A549 (cell line): Measurements from ENCODE around the gene TRNAU1AP. TPM values are rescaled to one million over a fixed set of nuclear protein-coding genes. Genes with fewer than 3 reads are reported as not detected.

Experiments used
- ATAC-seq, 2 experiments: fragments of 200-7000 bp in 1 of 2; fragments of >200 bp in 1 of 2; cut with Nextera tagmentation in 1 of 2; cut with Tn5 transposase in 1 of 2; 3 replicates each; pipeline versions ENCODE4 v1.8.0 to v1.9.1; 2018 to 2020; ENCODE audit warnings: mild to moderate bottlenecking in 1 of 2, moderate library complexity in 1 of 2
- CTCF ChIA-PET: fragments of 300-600 bp; sonication (Branson Sonifier 250); formaldehyde crosslinking; extraction: SDS; loops from one replicate; lab custom pipeline; 2021; ENCODE audit warnings: antibody characterized with exemption, inconsistent platforms; lab: Yijun Ruan, JAX
- POLR2A ChIA-PET: fragments of 350-600 bp; formaldehyde crosslinking; extraction: SDS; loops from one replicate; lab custom pipeline; 2021; ENCODE audit warnings: antibody characterized with exemption, inconsistent platforms; lab: Yijun Ruan, JAX
- DNase-seq, 2 experiments: peaks; one replicate each; pipeline versions ENCODE4 v3.0.0 to v3.0.0-alpha.2; 2011 to 2016; ENCODE audit warnings: low read depth in 1 of 2, low spot score in 1 of 2
- FAIRE-seq: peaks from 2 replicates; lab custom pipeline; 2011; peaks lifted over from hg19 to GRCh38; lab: Jason Lieb, UNC
- H3K27ac ChIP-seq, 2 experiments: fragments of >200 bp; sonication (Bioruptor Twin); formaldehyde crosslinking; 3 replicates each; pipeline ENCODE4 v1.5.1; 2016 to 2017
- H3K4me1 ChIP-seq: fragments of >200 bp; sonication (Bioruptor Twin); formaldehyde crosslinking; 3 replicates; pipeline ENCODE4 v1.6.1; 2016
- H3K4me2 ChIP-seq: fragments of >200 bp; sonication (Bioruptor Twin); formaldehyde crosslinking; 3 replicates; pipeline ENCODE4 v1.6.1; 2016
- H3K4me3 ChIP-seq: fragments of >200 bp; sonication (Bioruptor Twin); formaldehyde crosslinking; 3 replicates; pipeline ENCODE4 v1.5.1; 2016
- H3K9me3 ChIP-seq: fragments of >200 bp; sonication (Bioruptor Twin); formaldehyde crosslinking; 3 replicates; pipeline ENCODE4 v1.6.1; 2016
- CBX8 ChIP-seq: fragments of 200-600 bp; sonication (generic); IDR thresholded peaks from 2 replicates; pipeline ENCODE4 v1.6.1; 2016
- EHF ChIP-seq: fragments of 250-450 bp; sonication (Bioruptor Pico); IDR thresholded peaks from 2 replicates; pipeline ENCODE4 v1.5.0; 2020; ENCODE audit warnings: mild to moderate bottlenecking
- EHMT2 ChIP-seq: fragments of 200-600 bp; sonication (generic); IDR thresholded peaks from 2 replicates; pipeline ENCODE4 v1.6.1; 2016; ENCODE audit warnings: antibody characterized with exemption, low read depth, mild to moderate bottlenecking, moderate library complexity
- ESRRA ChIP-seq: fragments of 150-350 bp; IDR thresholded peaks from 2 replicates; pipeline ENCODE4 v1.6.1; 2014; ENCODE audit warnings: mild to moderate bottlenecking, low read length, borderline replicate concordance
- FOSB ChIP-seq: fragments of 250-450 bp; sonication (Bioruptor Pico); IDR thresholded peaks from 2 replicates; pipeline ENCODE4 v1.5.0; 2020; ENCODE audit warnings: mild to moderate bottlenecking, moderate library complexity
- FOSL2 ChIP-seq, 2 experiments: fragments of 450-650 bp in 1 of 2; fragments of >200 bp in 1 of 2; sonication (Bioruptor Twin) in 1 of 2; formaldehyde crosslinking; IDR thresholded peaks; 2 replicates each; pipeline versions ENCODE4 v1.5.0 to v1.6.1; 2016 to 2020; ENCODE audit warnings: mild to moderate bottlenecking in 1 of 2, moderate library complexity in 1 of 2
- HDAC2 ChIP-seq: fragments of 200-600 bp; sonication (generic); IDR thresholded peaks from 2 replicates; pipeline ENCODE4 v1.6.1; 2016
- HEYL ChIP-seq: fragments of 250-450 bp; sonication (Bioruptor Pico); IDR thresholded peaks from 2 replicates; pipeline ENCODE4 v1.8.0; 2021; ENCODE audit warnings: mild to moderate bottlenecking, moderate library complexity
- HOXA7 ChIP-seq: fragments of 250-450 bp; sonication (Bioruptor Pico); IDR thresholded peaks from 2 replicates; pipeline ENCODE4 v1.5.0; 2020; ENCODE audit warnings: mild to moderate bottlenecking, moderate library complexity
- JUN ChIP-seq, 2 experiments: fragments of >200 bp; sonication (Bioruptor Twin); formaldehyde crosslinking; IDR thresholded peaks; 2 replicates in 1 of 2; 3 replicates in 1 of 2; pipeline ENCODE4 v1.6.1; 2016 to 2017
- JUNB ChIP-seq: fragments of >200 bp; sonication (Bioruptor Twin); formaldehyde crosslinking; IDR thresholded peaks from 2 replicates; pipeline ENCODE4 v1.6.1; 2016
- KDM1A ChIP-seq: fragments of 200-600 bp; sonication (generic); IDR thresholded peaks from 2 replicates; pipeline ENCODE4 v1.6.1; 2016; ENCODE audit warnings: low read depth, mild to moderate bottlenecking
- MAZ ChIP-seq: fragments of 150-350 bp; IDR thresholded peaks from 2 replicates; pipeline ENCODE4 v1.6.1; 2014; ENCODE audit warnings: antibody characterized with exemption, low read depth, low read length, borderline replicate concordance
- POLR2A ChIP-seq: IDR thresholded peaks from 2 replicates; pipeline ENCODE4 v1.6.1; 2012; ENCODE audit warnings: mild to moderate bottlenecking, low read length
- RARB ChIP-seq: fragments of 250-450 bp; sonication (Bioruptor Pico); IDR thresholded peaks from 2 replicates; pipeline ENCODE4 v1.8.0; 2021; ENCODE audit warnings: mild to moderate bottlenecking, moderate library complexity
- RFX5 ChIP-seq: fragments of 450-650 bp; IDR thresholded peaks from 2 replicates; pipeline ENCODE4 v1.7.1; 2014; ENCODE audit warnings: antibody characterized with exemption, mild to moderate bottlenecking, moderate library complexity
- SMC3 ChIP-seq: fragments of >200 bp; sonication (Bioruptor Twin); formaldehyde crosslinking; IDR thresholded peaks from 3 replicates; pipeline ENCODE4 v1.6.1; 2018; ENCODE audit warnings: inconsistent platforms
- ZC3H11A ChIP-seq: fragments of 450-650 bp; IDR thresholded peaks from 2 replicates; pipeline ENCODE4 v1.6.1; 2014; ENCODE audit warnings: antibody characterized with exemption, mild to moderate bottlenecking
- WGBS: methylation state at CpG from one replicate; pipeline ENCODE4 v1.1.6; 2017; ENCODE audit errors: missing lambda C conversion rate; 5-methylcytosine and 5-hydroxymethylcytosine counted together
- polyA plus RNA-seq, 4 experiments: library from polyadenylated mRNA; depleted of rRNA in 3 of 4; stranded (reverse); fragments of >200 nt; fragmentation: RNase III in 1 of 4; extraction: RNeasy Plus Mini Kit Qiagen cat#74134 plus additional on column Dnase treatment in 1 of 4; gene quantifications; 2 replicates in 3 of 4; 3 replicates in 1 of 4; pipeline ENCODE4 v1.2.3, GENCODE V29; 2011 to 2017
- TF ChIP-seq, protein P1 (sequence below): fragments of 150-350 bp; IDR thresholded peaks from 2 replicates; pipeline ENCODE4 v1.6.1; 2014; ENCODE audit warnings: low read depth, mild to moderate bottlenecking, low read length
- TF ChIP-seq, protein P2 (sequence below): IDR thresholded peaks from 2 replicates; pipeline ENCODE4 v1.6.1; 2012
- TF ChIP-seq, protein P3 (sequence below): IDR thresholded peaks from 2 replicates; pipeline ENCODE4 v1.6.1; 2012

Gene TRNAU1AP
- polyA plus RNA-seq, 2 of the 4 experiments (the other 2 are of a cell fraction) = 14.5 to 23.8 TPM

DNA sequence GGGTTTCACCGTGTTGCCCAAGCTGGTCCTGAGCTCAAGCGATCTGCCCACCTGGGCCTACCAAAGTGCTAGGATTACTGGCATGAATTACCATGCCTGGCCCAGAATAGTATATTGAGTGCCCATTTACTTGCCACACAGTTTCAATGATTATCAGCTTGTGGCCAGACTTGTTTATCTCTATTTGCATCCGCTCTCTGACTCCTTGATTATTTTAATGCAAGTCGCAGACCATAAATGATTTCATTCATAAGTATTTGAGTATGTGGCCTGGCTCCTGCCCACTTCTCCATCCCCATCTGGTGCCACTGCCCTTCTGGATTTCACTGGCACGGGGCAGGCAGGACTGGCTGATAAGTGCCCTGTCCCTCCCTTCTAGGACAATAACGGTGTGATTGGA lies 18.2 kb upstream of the TRNAU1AP start (continued):
- TF ChIP-seq POLR2A = no peak
- TF ChIP-seq, all 56 proteins: peak for 0

DNA sequence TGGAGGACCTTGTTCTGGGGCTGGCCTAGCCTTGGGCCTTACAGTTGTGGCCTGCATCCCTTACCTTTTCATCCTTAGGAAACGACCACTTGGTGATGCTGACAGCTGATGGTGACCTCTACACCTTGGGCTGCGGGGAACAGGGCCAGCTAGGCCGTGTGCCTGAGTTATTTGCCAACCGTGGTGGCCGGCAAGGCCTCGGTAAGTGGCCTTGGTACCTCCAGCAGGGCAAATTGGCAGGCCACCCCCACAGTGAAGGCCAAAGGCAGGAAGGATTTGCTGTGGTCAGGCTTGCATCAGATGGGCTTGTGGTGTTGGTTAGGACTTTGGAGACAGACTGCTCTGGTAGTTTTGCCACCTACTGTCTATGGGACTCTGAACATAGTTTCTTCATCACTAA lies 17.7 kb upstream of the TRNAU1AP start:
- H3K4me2 ChIP-seq = no peak overlapping the region
- WGBS = 77% methylated on average over 5 of the region's 6 CpGs
- ChIA-PET CTCF (no interaction called here), POLR2A (no interaction called here)
- ATAC-seq (no peak), FAIRE-seq (no peak), DNase-seq (no peak)
- H3K27ac ChIP-seq = no peak overlapping the region
- no peaks in the 10 kb centered on the region for H3K4me1 ChIP-seq
- no peak overlapping the region for H3K4me3 ChIP-seq
- no peaks in the 10 kb centered on the region for H3K9me3 ChIP-seq
- TF ChIP-seq, protein P1, sequence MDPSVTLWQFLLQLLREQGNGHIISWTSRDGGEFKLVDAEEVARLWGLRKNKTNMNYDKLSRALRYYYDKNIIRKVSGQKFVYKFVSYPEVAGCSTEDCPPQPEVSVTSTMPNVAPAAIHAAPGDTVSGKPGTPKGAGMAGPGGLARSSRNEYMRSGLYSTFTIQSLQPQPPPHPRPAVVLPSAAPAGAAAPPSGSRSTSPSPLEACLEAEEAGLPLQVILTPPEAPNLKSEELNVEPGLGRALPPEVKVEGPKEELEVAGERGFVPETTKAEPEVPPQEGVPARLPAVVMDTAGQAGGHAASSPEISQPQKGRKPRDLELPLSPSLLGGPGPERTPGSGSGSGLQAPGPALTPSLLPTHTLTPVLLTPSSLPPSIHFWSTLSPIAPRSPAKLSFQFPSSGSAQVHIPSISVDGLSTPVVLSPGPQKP = no peak

DNA sequence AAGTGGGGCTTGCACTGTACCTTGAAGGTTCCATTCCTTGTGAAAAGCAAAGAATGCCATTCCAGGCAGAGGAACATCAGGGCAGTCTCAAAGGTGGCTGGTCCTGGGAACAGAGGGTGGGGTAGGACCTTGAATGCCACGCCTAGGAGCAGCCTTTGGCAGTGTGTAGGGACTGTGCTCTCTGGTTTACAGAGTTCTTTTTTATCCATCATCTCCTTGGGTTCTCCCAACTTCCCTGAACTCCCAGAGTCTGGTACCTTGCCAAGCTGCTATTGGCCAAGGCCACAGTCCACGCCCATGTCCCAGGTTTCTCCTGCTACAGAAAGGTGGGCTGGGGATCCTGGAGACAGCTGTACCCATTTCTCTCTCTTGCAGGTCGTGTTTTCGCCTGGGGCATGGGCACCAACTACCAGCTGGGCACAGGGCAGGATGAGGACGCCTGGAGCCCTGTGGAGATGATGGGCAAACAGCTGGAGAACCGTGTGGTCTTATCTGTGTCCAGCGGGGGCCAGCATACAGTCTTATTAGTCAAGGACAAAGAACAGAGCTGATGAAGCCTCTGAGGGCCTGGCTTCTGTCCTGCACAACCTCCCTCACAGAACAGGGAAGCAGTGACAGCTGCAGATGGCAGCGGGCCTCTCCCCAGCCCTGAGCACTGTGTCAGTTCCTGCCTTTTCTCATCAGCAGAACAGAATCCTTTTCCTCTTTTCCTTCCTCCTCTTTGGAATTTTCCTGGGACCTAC lies 15.3 kb upstream of the TRNAU1AP start:
- DNase-seq (no peak), ATAC-seq (peak; percentile 36 to 45; a peak in 5 of 6 replicates), FAIRE-seq (no peak)
- ChIA-PET CTCF (interaction anchor here (0.7 to 1.1 kb wide), 3 partner anchors 9 to 66 kb away, joined by 3 to 5 read pairs (median 3); no protein-coding TSS in a partner anchor), POLR2A (no interaction called here)
- TF ChIP-seq HDAC2 (no peak), ESRRA (no peak), HOXA7 (CRISPR knock-in tag) (no peak), ZC3H11A (no peak), FOSB (CRISPR knock-in tag) (no peak), HEYL (CRISPR knock-in tag) (no peak), RFX5 (no peak), JUNB (no peak), EHF (CRISPR knock-in tag) (no peak), KDM1A (no peak), RARB (CRISPR knock-in tag) (no peak), SMC3 (no peak), EHMT2 (no peak), FOSL2 (IDR thresholded peaks at IDR 0.05) (no peak), FOSL2 (CRISPR knock-in tag; IDR thresholded peaks at IDR 0.05) (no peak), CBX8 (no peak), JUN (IDR thresholded peaks at IDR 0.05) (no peak), MAZ (no peak)
- TF ChIP-seq, protein P1 = no peak
- TF ChIP-seq, protein P2, sequence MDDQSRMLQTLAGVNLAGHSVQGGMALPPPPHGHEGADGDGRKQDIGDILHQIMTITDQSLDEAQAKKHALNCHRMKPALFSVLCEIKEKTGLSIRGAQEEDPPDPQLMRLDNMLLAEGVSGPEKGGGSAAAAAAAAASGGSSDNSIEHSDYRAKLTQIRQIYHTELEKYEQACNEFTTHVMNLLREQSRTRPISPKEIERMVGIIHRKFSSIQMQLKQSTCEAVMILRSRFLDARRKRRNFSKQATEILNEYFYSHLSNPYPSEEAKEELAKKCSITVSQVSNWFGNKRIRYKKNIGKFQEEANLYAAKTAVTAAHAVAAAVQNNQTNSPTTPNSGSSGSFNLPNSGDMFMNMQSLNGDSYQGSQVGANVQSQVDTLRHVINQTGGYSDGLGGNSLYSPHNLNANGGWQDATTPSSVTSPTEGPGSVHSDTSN = no peak
- TF ChIP-seq, protein P3, sequence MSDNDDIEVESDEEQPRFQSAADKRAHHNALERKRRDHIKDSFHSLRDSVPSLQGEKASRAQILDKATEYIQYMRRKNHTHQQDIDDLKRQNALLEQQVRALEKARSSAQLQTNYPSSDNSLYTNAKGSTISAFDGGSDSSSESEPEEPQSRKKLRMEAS = no peak
- no peaks in the 10 kb centered on the region for H3K9me3 ChIP-seq
- no peak overlapping the region for H3K4me2 ChIP-seq
- WGBS = 87% methylated on average over 8 of the region's 8 CpGs
- no peak overlapping the region for H3K27ac ChIP-seq
- H3K4me3 ChIP-seq = no peak overlapping the region
- H3K4me1 ChIP-seq = no peaks in the 10 kb centered on the region
